HG03025 (cell line): Measurements from ENCODE around the gene SYNGR4.

Experiments
- ATAC-seq: cut with Tn5 transposase; IDR thresholded peaks from one replicate; pipeline ENCODE4 v1.9.1; 2021; ENCODE audit warnings: mild to moderate bottlenecking, moderate library complexity; ENCODE audit not compliant: unreplicated experiment, low FRiP score

Gene SYNGR4

GRCh38 chr19:48341515-48342413, 22.4 kb upstream of the SYNGR4 start:
- no peak for ATAC-seq

GRCh38 chr19:48342414-48342738, 21.8 kb upstream of the SYNGR4 start:
- no peak for ATAC-seq

DNA sequence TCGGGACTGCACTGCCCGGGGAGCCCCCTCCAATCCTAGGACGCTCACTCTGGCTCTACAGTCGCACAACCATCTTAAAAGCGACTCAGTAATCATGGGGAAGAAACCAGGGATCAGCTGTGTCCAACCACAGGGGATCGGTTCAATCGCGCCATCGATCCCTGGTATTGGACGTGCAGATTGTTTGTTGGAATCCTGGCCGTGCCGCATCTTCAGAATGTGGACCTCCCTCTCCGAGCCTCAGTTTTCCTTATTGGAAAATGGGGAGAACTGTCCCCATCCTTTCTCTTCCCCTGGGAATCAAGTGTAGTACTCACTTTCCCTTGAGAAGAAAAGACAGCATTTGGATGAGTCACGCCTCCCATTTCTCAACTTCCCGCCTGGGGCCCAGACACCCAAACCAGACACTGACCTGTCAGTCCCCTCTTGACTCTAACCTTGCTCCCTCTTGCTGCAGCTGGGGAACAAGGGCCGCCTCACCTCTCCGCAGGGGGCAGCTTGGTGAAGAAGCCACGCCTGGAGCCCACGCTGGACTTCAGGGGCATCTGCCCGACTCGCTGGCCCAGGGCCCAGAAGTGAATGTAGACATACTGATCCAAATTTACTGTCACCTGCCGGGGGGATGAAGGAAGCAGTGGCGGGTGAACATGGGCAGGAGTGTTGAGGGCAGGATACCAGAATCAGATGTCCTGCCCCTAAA, 21.2 kb upstream of the SYNGR4 start:
- no peak for ATAC-seq

- ATAC-seq, result no peak
Observed at GRCh38 chr19:48344892-48345291, 19.3 kb upstream of the SYNGR4 start.

- ATAC-seq, result no peak
Observed at GRCh38 chr19:48346191-48346590, 18.0 kb upstream of the SYNGR4 start.

DNA sequence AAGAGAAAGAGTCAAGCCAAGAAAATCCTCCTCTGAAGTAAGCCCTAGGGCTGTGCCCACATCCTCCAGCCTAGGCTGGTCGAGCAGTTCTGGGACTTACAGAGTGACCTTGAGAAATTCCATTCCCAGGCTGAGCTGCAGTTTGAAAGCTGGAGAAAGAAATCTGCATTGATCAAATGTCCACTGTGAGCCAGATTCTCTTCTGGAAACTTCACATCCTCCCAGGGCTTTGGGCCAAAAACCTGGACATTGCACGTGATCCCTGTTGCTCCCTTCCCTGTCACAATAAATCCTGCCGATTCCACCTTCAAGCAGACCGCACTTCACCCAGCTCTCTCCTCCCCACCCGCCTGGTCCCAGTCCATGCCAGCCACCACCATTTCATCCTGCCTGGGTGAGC, 16.1 kb upstream of the SYNGR4 start:
- ATAC-seq, result no peak

GRCh38 chr19:48348737-48349136, 15.4 kb upstream of the SYNGR4 start:
- ATAC-seq, result no peak

- no peak for ATAC-seq
Observed at GRCh38 chr19:48350856-48351255, 13.3 kb upstream of the SYNGR4 start.

DNA sequence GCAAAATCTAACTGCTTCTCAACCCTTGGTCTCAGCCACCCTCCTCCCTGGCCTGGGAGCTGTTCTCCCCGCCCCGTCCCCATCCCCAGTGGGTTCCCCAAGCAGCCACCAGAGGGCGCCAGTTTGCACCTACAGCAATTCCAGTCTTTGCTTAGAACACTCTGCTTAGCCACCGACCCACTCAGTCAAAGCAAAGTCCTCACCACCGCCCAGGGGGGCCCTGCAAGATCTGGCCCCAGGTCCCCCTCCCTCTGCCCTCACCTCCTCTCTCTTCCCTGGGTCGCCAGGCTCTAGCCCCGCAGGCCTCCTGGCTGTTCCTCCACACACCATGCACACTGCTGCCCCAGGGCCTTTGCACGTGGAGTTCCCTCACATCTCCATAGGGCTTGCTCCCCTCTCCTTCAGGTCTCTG, 12.8 kb upstream of the SYNGR4 start:
- no peak for ATAC-seq

GRCh38 chr19:48353677-48354076, 10.5 kb upstream of the SYNGR4 start:
- no peak for ATAC-seq

DNA sequence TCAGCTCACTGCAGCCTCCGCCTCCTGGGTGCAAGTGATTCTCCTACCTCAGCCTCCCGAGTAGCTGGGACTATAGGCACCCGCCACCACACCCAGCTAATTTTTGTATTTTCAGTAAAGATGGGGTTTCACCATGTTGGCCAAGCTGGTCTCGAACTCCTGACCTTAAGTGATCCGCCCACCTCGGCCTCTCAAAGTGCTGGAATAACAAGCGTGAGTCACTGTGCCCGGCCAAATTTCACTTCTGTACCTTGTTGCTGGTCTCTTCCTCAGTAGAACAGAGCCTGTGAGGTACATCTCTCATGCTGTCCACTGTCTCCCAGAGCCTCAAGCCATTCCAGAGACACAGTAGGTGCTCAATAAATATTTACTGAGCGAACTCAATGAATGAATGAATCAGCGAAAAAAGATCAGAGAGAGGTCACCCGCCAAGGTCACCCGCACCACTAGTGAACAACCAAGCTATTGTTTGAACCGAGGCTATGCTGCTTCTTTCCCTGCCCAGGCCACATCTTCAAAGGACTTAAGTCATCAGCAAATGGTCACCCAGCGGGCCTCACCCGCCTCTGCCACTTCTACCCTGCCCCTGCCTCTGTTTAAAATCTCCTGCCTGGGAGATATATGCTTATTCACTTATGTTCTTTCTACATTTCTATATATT, 9.7 kb upstream of the SYNGR4 start:
- no peak for ATAC-seq

DNA sequence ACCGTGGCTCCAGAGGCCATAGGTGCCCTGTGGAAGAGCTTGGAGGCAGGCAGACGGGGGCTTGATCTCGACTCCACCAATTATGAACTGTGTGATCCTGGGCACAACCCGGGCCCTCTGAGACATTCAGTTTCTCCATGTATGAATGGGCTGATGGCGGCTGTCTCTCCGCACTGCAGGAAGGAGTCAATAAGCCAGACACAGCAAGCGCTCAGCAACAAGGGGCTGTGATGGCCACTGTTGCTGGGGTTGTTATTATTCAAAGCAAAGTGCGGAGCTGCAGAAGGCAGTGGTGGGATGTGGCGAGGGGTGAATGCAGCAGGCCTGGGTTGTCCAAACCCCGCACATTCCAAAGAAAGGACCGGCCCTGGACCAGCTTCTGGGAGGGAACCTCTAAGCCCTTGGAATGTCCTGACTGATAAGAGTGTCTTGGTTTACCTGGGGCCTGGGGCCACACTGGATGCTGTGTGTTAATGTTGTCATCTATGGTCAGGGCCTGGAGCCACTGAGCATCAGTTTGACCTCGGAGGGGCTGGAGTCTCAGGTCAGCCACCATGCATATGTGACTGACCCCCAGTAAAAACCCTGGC, 8.7 kb upstream of the SYNGR4 start:
- ATAC-seq, result no peak

DNA sequence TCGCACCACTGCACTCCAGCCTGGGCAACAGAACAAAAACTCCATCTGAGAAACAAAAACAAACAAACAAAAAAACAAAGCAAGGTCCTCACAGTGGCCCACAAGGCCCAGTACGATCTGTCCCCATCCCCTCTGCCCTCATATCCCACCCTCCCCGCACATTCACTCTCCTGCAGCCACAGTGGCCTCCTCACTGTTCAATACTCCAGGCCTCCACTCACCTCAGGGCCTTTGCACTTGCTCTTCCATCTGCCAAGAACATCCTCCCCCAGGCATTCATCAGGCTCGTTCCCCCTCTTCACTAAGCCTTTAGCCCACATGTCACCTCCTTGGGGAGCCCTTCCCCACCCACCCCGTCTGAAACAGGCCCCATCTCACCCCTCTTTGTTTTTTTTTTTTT, 5.0 kb upstream of the SYNGR4 start:
- ATAC-seq, result no peak

DNA sequence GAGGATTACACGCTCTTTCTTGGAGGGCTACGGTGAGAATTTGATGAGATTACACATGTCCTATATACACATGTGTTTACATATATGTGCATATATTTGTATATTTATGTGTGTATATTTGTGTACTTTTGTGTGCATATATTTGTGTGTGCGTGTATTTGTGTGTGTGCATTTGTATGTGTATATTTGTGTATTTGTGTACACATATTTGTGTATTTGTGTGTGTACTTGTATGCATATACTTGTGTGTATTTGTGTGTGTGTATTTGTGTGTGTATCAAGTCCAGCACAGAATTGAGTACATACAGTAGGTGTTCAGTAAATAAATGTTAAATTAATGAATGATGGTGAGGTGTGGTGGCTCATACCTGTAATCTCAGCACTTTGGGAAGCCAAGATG, 2.3 kb upstream of the SYNGR4 start:
- ATAC-seq, result no peak

GRCh38 chr19:48362716-48363499, 1.3 kb upstream of the SYNGR4 start:
- ATAC-seq, result peak; percentile 41

DNA sequence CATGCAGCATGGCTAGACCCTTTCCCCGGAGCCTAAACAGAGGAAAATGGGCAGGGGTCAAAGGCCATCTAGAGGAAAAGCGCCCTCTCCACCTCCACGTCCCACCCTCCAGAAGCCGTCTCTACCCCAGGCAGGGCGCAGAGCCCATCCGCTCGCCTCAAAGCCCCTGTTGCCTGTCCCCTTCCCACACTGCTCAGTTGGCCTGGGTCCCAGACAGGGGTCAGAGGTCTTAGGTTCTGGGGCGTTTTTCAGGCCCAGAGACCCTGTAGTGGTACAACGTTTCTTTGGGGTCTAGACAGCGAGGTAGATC, 712 bp upstream of the SYNGR4 start:
- ATAC-seq, result peak; percentile 19

- no peak for ATAC-seq
Observed at GRCh38 chr19:48364598-48365348, 606 bp downstream of the SYNGR4 start.

DNA sequence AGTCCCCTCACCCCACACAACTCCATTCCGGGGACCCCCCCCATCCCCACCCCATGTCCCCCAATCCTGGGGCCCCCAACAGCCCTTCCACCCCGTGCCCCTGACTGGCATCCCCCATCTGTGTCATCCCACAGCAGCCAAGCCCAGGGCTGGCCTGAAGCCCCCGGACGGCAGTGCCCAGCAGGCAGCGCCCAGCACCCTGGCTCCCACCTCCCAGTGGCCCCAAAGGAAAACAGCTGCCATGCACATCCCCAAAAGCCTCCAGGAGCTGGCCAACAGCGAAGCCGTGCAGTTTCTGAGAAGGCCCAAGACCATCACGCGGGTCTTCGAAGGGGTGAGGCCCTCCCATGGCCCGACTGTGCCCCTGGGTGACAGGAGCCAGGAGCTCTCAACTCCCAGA, 1.4 kb downstream of the SYNGR4 start:
- ATAC-seq, result no peak

GRCh38 chr19:48367855-48368254, 3.7 kb downstream of the SYNGR4 start:
- no peak for ATAC-seq

GRCh38 chr19:48368936-48369335, 4.8 kb downstream of the SYNGR4 start:
- no peak for ATAC-seq
